ENCODE results near the gene OS9.
"Not testable (repeated sequence)": the region's sequence is repeated elsewhere in the genome, so short reads cannot be mapped to it uniquely, and the experiment has no call there.

Gene OS9

GRCh38 chr12:57716305-57716704, 22.4 kb downstream of the OS9 start:
- TF ChIP-seq CTCF (IDR thresholded peaks at IDR 0.05; ENCODE audit: low read depth, low read length) = no peak
- no peak for DNase-seq (ENCODE audit: extremely low read depth, low read depth)

- no peak for TF ChIP-seq CTCF (IDR thresholded peaks at IDR 0.05; ENCODE audit: low read depth, low read length)
- no peak for DNase-seq (ENCODE audit: extremely low read depth, low read depth)
Measured at GRCh38 chr12:57717131-57717530, 23.2 kb downstream of the OS9 start.

- DNase-seq (ENCODE audit: extremely low read depth, low read depth) = no peak
- no peak for TF ChIP-seq CTCF (IDR thresholded peaks at IDR 0.05; ENCODE audit: low read depth, low read length)
Measured at GRCh38 chr12:57717846-57718640, 24.1 kb downstream of the OS9 start.

GRCh38 chr12:57718641-57719528, 25.0 kb downstream of the OS9 start:
- no peak for TF ChIP-seq CTCF (IDR thresholded peaks at IDR 0.05; ENCODE audit: low read depth, low read length)
- DNase-seq (ENCODE audit: extremely low read depth, low read depth) = no peak

- DNase-seq (ENCODE audit: extremely low read depth, low read depth) = no peak
- no peak for TF ChIP-seq CTCF (IDR thresholded peaks at IDR 0.05; ENCODE audit: low read depth, low read length)
Measured at GRCh38 chr12:57719777-57720605, 26.1 kb downstream of the OS9 start.

GRCh38 chr12:57720606-57721595, 27.0 kb downstream of the OS9 start:
- TF ChIP-seq CTCF (IDR thresholded peaks at IDR 0.05; ENCODE audit: low read depth, low read length) = no peak
- no peak for DNase-seq (ENCODE audit: extremely low read depth, low read depth)

GRCh38 chr12:57721846-57722608, 28.1 kb downstream of the OS9 start:
- not testable (repeated sequence) for DNase-seq (ENCODE audit: extremely low read depth, low read depth)

Data from AG09319 (cell line).